BJ (cell line): Measurements from ENCODE around the gene CTNNA2. TPM values are rescaled to one million over a fixed set of nuclear protein-coding genes. Genes with fewer than 3 reads are reported as not detected.

Experiments
- CTCF ChIA-PET: fragments of 350-600 bp; formaldehyde crosslinking; extraction: SDS; loops from one replicate; lab custom pipeline; 2021; ENCODE audit warnings: antibody characterized with exemption, inconsistent platforms; lab: Yijun Ruan, JAX
- POLR2A ChIA-PET: fragments of 300-600 bp; sonication (Branson Sonifier 250); formaldehyde crosslinking; extraction: SDS; loops from one replicate; lab custom pipeline; 2021; ENCODE audit warnings: antibody characterized with exemption; lab: Charles Lee
- DNase-seq: peaks from one replicate; pipeline ENCODE4 v3.0.0-alpha.2; 2011; ENCODE audit warnings: low read depth
- H3K27me3 ChIP-seq: 2 replicates; pipeline ENCODE4 v1.6.0; 2011; ENCODE audit warnings: low read length; ENCODE audit not compliant: control insufficient read depth, insufficient read depth
- H3K36me3 ChIP-seq: 2 replicates; pipeline ENCODE4 v1.5.1; 2011; ENCODE audit warnings: low read length; ENCODE audit not compliant: control insufficient read depth, insufficient read depth
- H3K4me3 ChIP-seq: 2 replicates; pipeline ENCODE4 v1.5.1; 2011; ENCODE audit warnings: low read depth, mild to moderate bottlenecking, control low read depth, low read length
- CTCF ChIP-seq: IDR thresholded peaks from 2 replicates; pipeline ENCODE4 v1.5.1; 2011; ENCODE audit warnings: low read depth, mild to moderate bottlenecking, control low read depth, inconsistent platforms, low read length, moderate library complexity; ENCODE audit not compliant: insufficient read depth
- polyA plus RNA-seq: library from polyadenylated mRNA; depleted of rRNA; stranded (reverse); fragments of >200 nt; gene quantifications from 2 replicates; pipeline ENCODE4 v1.2.3, GENCODE V29; 2011

Gene CTNNA2
- polyA plus RNA-seq, 1 experiment: not detected

GRCh38 chr2:80592106-80592505 lies 1079.3 kb downstream of the CTNNA2 start:
- DNase-seq: no peak
- H3K36me3 ChIP-seq: no peaks in the 10 kb centered on the region
- no peak overlapping the region for H3K4me3 ChIP-seq
- no peaks in the 10 kb centered on the region for H3K27me3 ChIP-seq
- ChIA-PET CTCF (interaction anchor here (0.9 kb wide), 1 partner anchor 30 kb away, joined by 3 read pairs; no protein-coding TSS in a partner anchor), POLR2A (no interaction called here)
- no peak for TF ChIP-seq CTCF

GRCh38 chr2:80610108-80610507 lies 1097.3 kb downstream of the CTNNA2 start:
- H3K27me3 ChIP-seq: no peaks in the 10 kb centered on the region
- H3K4me3 ChIP-seq: no peak overlapping the region
- CTCF ChIA-PET: interaction anchor here (0.7 kb wide), 1 partner anchor 34 kb away, joined by 3 read pairs; no protein-coding TSS in a partner anchor
- POLR2A ChIA-PET: no interaction called here
- no peaks in the 10 kb centered on the region for H3K36me3 ChIP-seq
- no peak for TF ChIP-seq CTCF
- DNase-seq: no peak

GRCh38 chr2:80621656-80622055 lies 1108.8 kb downstream of the CTNNA2 start:
- no peak for DNase-seq
- Histone ChIP-seq H3K27me3 (no peaks in the 10 kb centered on the region), H3K36me3 (no peaks in the 10 kb centered on the region), H3K4me3 (no peak overlapping the region)
- CTCF ChIA-PET: interaction anchor here (0.8 kb wide), 1 partner anchor 30 kb away, joined by 3 read pairs; no protein-coding TSS in a partner anchor
- POLR2A ChIA-PET: no interaction called here
- no peak for TF ChIP-seq CTCF

- H3K36me3 ChIP-seq: no peaks in the 10 kb centered on the region
- CTCF ChIA-PET: no interaction called here
- H3K27me3 ChIP-seq: no peaks in the 10 kb centered on the region
- no peak overlapping the region for H3K4me3 ChIP-seq
- POLR2A ChIA-PET: no interaction called here
- no peak for TF ChIP-seq CTCF
- DNase-seq: no peak
Measured at GRCh38 chr2:80624062-80624461, 1111.2 kb downstream of the CTNNA2 start.

- Histone ChIP-seq H3K4me3 (no peak overlapping the region), H3K27me3 (no peaks in the 10 kb centered on the region), H3K36me3 (no peaks in the 10 kb centered on the region)
- no peak for TF ChIP-seq CTCF
- DNase-seq: no peak
- ChIA-PET POLR2A (no interaction called here), CTCF (no interaction called here)
Measured at GRCh38 chr2:80634590-80634989, 1121.7 kb downstream of the CTNNA2 start.
